IMR-90 (cell line): ENCODE data around the gene GRID1.

Source experiments
- BHLHE40 ChIP-seq: fragments of 150-350 bp; IDR thresholded peaks from 2 replicates; pipeline ENCODE4 v1.6.1; 2016; ENCODE audit warnings: mild to moderate bottlenecking, low read depth, low read length
- CEBPB ChIP-seq: IDR thresholded peaks from 2 replicates; pipeline ENCODE4 v1.6.1; 2012; ENCODE audit warnings: low read depth, low read length, improper control_type of control experiment
- CHD1 ChIP-seq: IDR thresholded peaks from 2 replicates; pipeline ENCODE4 v1.6.1; 2012; ENCODE audit warnings: low read depth, low read length, improper control_type of control experiment
- CTCF ChIP-seq: conservative IDR thresholded peaks from 2 replicates; pipeline ENCODE4 v1.5.1; 2012; ENCODE audit warnings: mild to moderate bottlenecking, low read depth, low read length, improper control_type of control experiment
- ELK1 ChIP-seq: fragments of 150-350 bp; IDR thresholded peaks from 2 replicates; pipeline ENCODE4 v1.6.1; 2016; ENCODE audit warnings: low read depth, mild to moderate bottlenecking, low read length, moderate library complexity, borderline replicate concordance
- FOS ChIP-seq: fragments of 150-350 bp; IDR thresholded peaks from 2 replicates; pipeline ENCODE4 v1.6.1; 2016; ENCODE audit warnings: low read depth, low read length
- MXI1 ChIP-seq: IDR thresholded peaks from 2 replicates; pipeline ENCODE4 v1.6.1; 2012; ENCODE audit warnings: low read depth, mild to moderate bottlenecking, low read length, moderate library complexity, borderline replicate concordance
- POLR2A ChIP-seq: IDR thresholded peaks from 2 replicates; pipeline ENCODE4 v1.6.1; 2012; ENCODE audit warnings: mild to moderate bottlenecking, low read depth, low read length
- RAD21 ChIP-seq: IDR thresholded peaks from 2 replicates; pipeline ENCODE4 v1.6.1; 2012; ENCODE audit warnings: low read length, improper control_type of control experiment
- RCOR1 ChIP-seq: IDR thresholded peaks from 2 replicates; pipeline ENCODE4 v1.6.1; 2012; ENCODE audit warnings: mild to moderate bottlenecking, low read length, improper control_type of control experiment; ENCODE audit not compliant: insufficient replicate concordance
- USF2 ChIP-seq: fragments of 150-350 bp; IDR thresholded peaks from 2 replicates; pipeline ENCODE4 v1.6.1; 2017; ENCODE audit warnings: mild to moderate bottlenecking, antibody characterized with exemption, low read length, low read depth

GRCh38 chr10:85811405-85811804, 555.2 kb downstream of the GRID1 start:
- no peak for TF ChIP-seq CTCF
- TF ChIP-seq POLR2A: no peak
- TF ChIP-seq RAD21: no peak
- TF ChIP-seq RCOR1: no peak
- no peak for TF ChIP-seq MXI1
- TF ChIP-seq CEBPB: no peak
- no peak for TF ChIP-seq FOS
- no peak for TF ChIP-seq ELK1
- no peak for TF ChIP-seq BHLHE40
- no peak for TF ChIP-seq CHD1
- no peak for TF ChIP-seq USF2
